Fibroblast of mammary gland (primary cell): ENCODE measurements around the gene SSU72.
A peak's percentile ranks its signal among the peaks of the same experiment; 100 is the strongest.

Experiments
- DNase-seq: peaks from one replicate; pipeline ENCODE4 v3.0.0-alpha.2; 2010; ENCODE audit warnings: low read depth
- H3K4me3 ChIP-seq: 2 replicates; pipeline ENCODE4 v1.5.1; 2011; ENCODE audit warnings: low read depth, mild to moderate bottlenecking, low read length, moderate library complexity; ENCODE audit not compliant: control insufficient read depth
- TF ChIP-seq, protein P1 (sequence below): conservative IDR thresholded peaks from 2 replicates; pipeline ENCODE4 v1.5.1; 2011; ENCODE audit warnings: low read depth, low read length, inconsistent platforms; ENCODE audit not compliant: control insufficient read depth, insufficient read depth

The SSU72 gene

DNA sequence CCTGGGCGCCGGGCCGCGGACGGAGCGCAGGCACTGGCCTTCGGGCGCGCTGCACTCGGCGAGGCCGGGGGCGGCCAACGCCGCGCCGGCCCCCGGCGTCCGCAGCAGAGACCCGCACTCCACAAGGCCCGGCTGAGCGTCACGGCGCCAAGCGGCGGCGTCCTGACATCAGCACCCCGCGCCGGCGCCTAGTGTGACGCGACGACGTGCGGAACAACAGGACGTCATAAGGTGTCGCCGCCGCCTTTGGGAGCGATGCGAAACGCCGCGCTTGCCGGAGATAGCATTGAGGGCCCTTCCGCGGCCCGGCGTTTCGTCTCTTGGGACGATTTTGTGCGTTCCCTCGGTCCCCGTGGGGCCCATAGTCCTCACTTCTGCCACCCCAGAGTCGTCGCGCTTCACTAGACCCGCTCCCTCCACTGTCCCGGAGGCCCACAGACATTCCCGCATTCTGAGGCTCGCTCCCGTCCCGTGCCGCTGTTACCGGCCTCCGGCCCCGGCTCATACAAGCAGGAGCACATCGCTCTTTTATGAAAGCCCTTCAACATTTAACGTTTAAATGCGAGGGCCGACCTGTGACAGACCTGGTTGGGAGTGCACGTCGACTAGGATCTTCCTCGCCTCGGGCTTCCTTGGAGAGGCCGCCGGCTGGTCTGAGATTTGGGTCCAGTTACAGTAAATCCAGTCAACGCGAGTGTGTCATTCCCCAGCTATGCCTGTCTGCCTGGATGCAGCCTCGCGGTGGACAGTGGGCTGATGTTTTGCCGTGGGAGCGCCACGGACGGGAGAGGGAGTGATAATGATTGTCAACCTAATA, at the start of gene SSU72:
Gene SSU72, minus strand, starts transcription at position 143 of the 817 bp plus-strand sequence. CDS start 306 bp downstream, outside the sequence.
- peak; percentile 89 for DNase-seq

DNA sequence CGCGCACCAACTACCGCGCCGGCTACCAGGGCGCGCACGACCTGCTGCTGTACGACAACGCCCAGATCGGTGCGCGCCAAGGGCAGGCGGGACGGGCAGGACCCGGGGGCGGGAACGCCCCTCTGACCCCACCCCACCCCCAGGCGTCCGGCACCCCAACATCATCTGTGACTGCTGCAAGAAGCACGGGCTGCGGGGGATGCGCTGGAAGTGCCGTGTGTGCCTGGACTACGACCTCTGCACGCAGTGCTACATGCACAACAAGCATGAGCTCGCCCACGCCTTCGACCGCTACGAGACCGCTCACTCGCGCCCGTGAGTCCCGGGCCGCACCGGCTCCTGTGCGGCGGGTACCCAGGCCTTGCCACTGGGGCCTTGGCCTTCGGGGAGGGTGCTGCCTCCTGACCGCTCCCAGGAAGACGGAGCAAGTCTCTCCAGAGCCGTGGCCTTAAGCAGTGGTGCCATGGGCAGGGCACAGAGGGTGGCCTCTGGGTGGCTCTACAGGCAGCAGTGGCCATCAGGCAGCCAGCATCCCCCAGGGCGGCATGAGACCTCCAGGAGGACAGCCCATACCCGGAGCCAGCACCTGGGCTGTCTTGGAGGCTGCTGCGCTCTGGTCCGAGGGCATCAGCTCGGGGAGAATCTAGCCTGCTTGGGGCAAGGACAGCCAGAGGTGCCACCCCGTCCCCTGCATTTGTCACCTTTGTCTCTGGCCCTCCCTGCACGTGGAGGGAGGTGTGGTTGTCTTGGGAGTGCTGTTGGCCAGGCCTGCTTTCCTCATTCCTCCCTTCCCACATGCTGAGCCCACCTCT, 49.2 kb upstream of the SSU72 start:
- TF ChIP-seq, protein P1, sequence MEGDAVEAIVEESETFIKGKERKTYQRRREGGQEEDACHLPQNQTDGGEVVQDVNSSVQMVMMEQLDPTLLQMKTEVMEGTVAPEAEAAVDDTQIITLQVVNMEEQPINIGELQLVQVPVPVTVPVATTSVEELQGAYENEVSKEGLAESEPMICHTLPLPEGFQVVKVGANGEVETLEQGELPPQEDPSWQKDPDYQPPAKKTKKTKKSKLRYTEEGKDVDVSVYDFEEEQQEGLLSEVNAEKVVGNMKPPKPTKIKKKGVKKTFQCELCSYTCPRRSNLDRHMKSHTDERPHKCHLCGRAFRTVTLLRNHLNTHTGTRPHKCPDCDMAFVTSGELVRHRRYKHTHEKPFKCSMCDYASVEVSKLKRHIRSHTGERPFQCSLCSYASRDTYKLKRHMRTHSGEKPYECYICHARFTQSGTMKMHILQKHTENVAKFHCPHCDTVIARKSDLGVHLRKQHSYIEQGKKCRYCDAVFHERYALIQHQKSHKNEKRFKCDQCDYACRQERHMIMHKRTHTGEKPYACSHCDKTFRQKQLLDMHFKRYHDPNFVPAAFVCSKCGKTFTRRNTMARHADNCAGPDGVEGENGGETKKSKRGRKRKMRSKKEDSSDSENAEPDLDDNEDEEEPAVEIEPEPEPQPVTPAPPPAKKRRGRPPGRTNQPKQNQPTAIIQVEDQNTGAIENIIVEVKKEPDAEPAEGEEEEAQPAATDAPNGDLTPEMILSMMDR: no peak
- DNase-seq: no peak
- H3K4me3 ChIP-seq: no peak overlapping the region

More for the DNA sequence above, at the start of gene SSU72:
- TF ChIP-seq, protein P1: no peak
- peak within 1 kb of the TSS; percentile 93 for H3K4me3 ChIP-seq

DNA sequence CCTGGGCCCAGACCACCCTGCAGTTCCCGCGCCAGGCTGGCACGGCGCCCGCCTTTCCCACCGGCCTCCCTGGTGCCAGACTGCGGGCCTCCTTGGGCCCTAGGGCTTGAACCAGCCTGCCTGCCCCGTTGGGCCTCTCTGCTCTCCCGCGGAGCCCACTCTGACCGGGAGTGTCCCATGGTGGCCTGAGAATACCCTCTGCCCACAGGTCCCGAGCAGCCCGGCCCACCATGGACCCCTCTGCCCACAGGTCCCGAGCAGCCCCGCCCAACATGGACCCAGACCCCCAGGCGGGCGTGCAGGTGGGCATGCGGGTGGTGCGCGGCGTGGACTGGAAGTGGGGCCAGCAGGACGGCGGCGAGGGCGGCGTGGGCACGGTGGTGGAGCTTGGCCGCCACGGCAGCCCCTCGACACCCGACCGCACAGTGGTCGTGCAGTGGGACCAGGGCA, 48.5 kb upstream of the SSU72 start:
- TF ChIP-seq, protein P1: no peak
- no peak overlapping the region for H3K4me3 ChIP-seq
- DNase-seq: no peak

DNA sequence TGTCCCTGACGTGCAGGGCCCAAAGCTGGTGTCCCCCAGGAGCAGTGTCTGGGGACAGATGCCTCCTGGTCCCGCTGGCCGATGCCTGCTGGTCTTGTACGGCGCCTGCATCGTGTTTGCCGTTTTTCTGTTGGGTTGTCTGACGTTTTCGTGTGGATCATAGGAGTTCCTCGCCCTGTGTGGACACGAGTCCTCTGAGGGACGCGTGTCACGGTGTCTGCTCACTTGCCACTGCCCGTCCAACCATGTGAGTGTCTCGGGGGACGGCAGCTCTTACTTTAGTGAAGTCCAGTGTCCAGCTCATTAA, 48.1 kb upstream of the SSU72 start:
- no peak overlapping the region for H3K4me3 ChIP-seq

DNA sequence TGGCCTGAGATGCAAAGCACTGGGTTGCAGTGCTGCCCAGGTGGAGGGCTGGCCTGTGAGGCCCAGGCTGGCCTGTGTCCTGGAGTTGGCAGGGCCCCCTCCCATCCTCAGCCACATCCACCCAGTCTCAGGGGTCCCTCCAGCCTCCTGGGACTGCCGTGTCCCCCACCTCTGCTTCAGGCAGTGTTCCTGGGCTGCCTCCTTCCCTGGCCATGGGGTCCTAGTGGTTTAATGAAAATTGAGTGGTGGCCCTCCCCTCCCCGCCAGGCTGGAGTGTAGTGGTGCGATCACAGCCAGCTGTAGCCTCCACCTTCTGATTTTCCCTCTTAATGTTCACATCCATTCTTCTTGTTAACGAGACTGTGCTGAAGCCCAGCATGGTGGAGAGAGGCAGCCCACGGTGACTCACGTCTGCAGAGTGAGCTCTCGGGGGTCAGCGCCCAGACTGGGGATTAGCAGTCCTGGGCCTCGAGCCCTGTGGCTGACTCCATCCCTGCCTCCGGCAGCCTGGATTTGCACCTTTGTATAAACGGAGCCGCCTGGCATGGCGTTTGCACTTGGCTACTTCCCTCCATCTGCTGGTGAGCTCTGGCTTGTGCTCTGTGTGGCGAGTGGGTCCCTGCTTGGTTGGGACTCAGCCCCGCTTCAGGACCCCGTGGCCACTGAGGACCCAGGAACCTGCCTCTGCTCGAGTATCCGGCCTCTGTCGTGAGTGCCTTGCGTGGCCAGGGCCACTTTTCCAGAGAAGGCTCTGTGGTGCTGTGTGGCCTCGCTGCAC, 47.5 kb upstream of the SSU72 start:
- peak; percentile 37 for DNase-seq
- no peak overlapping the region for H3K4me3 ChIP-seq
- TF ChIP-seq, protein P1: no peak

More for the DNA sequence above, 48.1 kb upstream of the SSU72 start:
- TF ChIP-seq, protein P1: no peak
- DNase-seq: no peak
